Left colon (tissue), 2 donors: Measurements from ENCODE around the gene MCF2L. TPM values are rescaled to one million over a fixed set of nuclear protein-coding genes. Genes with fewer than 3 reads are reported as not detected.
A peak's percentile ranks its signal among the peaks of the same experiment; 100 is the strongest.

Experiments used
- ATAC-seq: fragments of 200-7000 bp; cut with Tn5 transposase; one replicate; pipeline ENCODE4 v1.9.1; 2020; ENCODE audit warnings: mild to moderate bottlenecking, moderate library complexity
- DNase-seq, 2 donors: peaks; one replicate each; pipeline ENCODE4 v3.0.0-alpha.2; 2020
- intact Hi-C, 2 donors: fragments of 100-400 bp; cut with DNase I in 1 of 2; cut with micrococcal nuclease in 1 of 2; formaldehyde crosslinking; loops; one replicate each; pipeline versions ENCODE4 v1.11.2 to v1.14.0; 2022; cut with DNase I, micrococcal nuclease
- total RNA-seq, 2 donors: library from RNA; stranded (reverse); fragmentation: NEBNext Ultra II Directional; extraction: Animal tissue kit (Norgen Biotek cat#: 25700); gene quantifications; one replicate each; pipeline ENCODE4 v1.2.1, GENCODE V29; 2021
- donor health status: DM: no; HTN: no; CAD: no.
- donor health status: DM: yes; HTN: yes; CAD: no.

Gene MCF2L
- total RNA-seq, 2 donors from 2014 or later = 86.9 to 101 TPM

GRCh38 chr13:113034451-113035212, 65.6 kb downstream of the MCF2L start:
- ATAC-seq (peak; percentile 72), DNase-seq (peak in 1 of 2 donors; percentile 31)
- intact Hi-C loops = loop anchor here in 1 of 2 donors (10.0 kb wide), 1 partner anchor 90 kb away; no protein-coding TSS in a partner anchor

- intact Hi-C loops = loop anchor here in 1 of 2 donors (10.0 kb wide), 1 partner anchor 91 kb away; no protein-coding TSS in a partner anchor
- DNase-seq = no peak
- ATAC-seq = no peak
Measured at GRCh38 chr13:113035213-113035800, 66.3 kb downstream of the MCF2L start.

DNA sequence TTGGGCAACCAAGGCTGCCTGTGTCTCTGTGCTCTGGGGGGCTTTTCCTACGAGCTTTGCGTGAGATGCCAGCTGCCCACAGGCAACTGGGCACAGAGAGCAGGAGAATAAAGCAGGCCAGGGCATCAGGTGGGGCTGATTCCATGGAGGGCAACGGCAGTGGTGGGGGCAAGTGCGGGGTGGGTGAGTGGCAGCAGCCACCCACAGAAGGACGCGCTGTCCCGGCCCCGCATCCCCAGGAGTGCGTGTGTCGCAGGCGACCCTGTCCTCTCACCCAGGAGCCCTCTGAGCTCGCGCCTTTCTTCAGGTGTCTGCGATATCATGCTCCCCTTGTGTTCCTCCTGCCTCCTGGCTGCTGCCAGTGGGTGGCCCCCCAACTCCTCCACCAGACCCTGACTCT, 67.4 kb downstream of the MCF2L start:
- ATAC-seq (no peak), DNase-seq (no peak)
- intact Hi-C loops = loop anchor here in 1 of 2 donors (10.0 kb wide), 1 partner anchor 92 kb away; no protein-coding TSS in a partner anchor

DNA sequence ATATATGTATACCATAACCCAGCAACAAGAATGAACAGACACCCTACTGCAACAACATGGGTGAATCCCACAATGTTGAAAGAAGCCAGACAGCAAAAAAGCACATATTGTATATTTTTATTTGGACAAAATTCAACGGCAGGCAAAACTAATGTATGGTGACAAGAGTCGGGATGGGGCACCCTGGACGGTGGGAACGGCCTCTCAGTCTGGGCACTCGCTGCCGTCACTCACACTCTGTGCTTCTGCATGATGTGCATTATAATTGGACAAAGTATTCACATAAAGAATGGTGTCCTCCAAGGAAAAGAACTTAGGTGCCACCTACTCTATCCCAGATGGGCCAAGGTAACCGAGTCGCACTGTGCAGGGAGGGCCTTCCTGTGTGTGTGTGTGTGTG, 71.0 kb downstream of the MCF2L start:
- intact Hi-C loops = no loop called here
- DNase-seq (no peak), ATAC-seq (no peak)

GRCh38 chr13:113040597-113041292, 71.7 kb downstream of the MCF2L start:
- no peak for ATAC-seq
- no peak for DNase-seq
- intact Hi-C loops = no loop called here

- no peak for DNase-seq
- ATAC-seq = no peak
- intact Hi-C loops = no loop called here
Measured at GRCh38 chr13:113041293-113041690, 72.3 kb downstream of the MCF2L start.

- ATAC-seq = no peak
- intact Hi-C loops = no loop called here
- DNase-seq = no peak
Measured at GRCh38 chr13:113041896-113042295, 72.9 kb downstream of the MCF2L start.

DNA sequence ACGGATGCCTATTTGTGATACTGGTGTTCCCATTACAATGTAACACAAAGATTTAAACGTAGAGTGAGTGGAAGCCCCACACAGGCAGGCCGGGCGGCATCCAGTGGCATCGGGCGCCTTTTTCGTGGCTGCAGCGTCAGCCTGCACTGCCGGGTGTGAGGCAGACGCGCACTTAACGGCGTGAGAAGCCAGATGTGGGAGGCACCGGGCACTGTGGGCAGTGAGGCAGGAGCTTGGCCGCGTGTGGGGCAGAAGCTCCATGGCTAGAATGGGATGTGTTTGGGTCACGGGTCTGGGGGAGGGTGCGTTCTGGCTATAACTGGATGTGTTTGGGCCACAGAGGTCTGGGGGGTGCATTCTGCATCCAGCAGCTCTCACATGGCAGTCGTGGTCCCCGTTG, 73.4 kb downstream of the MCF2L start:
- DNase-seq (no peak), ATAC-seq (no peak)
- intact Hi-C loops = no loop called here

GRCh38 chr13:113043001-113043630, 74.1 kb downstream of the MCF2L start:
- no peak for ATAC-seq
- intact Hi-C loops = no loop called here

GRCh38 chr13:113043931-113044330, 74.9 kb downstream of the MCF2L start:
- no peak for DNase-seq
- no peak for ATAC-seq
- intact Hi-C loops = no loop called here

More at GRCh38 chr13:113043001-113043630, 74.1 kb downstream of the MCF2L start:
- DNase-seq = no peak

GRCh38 chr13:113044391-113045114, 75.5 kb downstream of the MCF2L start:
- ATAC-seq (no peak), DNase-seq (no peak)
- intact Hi-C loops = no loop called here

DNA sequence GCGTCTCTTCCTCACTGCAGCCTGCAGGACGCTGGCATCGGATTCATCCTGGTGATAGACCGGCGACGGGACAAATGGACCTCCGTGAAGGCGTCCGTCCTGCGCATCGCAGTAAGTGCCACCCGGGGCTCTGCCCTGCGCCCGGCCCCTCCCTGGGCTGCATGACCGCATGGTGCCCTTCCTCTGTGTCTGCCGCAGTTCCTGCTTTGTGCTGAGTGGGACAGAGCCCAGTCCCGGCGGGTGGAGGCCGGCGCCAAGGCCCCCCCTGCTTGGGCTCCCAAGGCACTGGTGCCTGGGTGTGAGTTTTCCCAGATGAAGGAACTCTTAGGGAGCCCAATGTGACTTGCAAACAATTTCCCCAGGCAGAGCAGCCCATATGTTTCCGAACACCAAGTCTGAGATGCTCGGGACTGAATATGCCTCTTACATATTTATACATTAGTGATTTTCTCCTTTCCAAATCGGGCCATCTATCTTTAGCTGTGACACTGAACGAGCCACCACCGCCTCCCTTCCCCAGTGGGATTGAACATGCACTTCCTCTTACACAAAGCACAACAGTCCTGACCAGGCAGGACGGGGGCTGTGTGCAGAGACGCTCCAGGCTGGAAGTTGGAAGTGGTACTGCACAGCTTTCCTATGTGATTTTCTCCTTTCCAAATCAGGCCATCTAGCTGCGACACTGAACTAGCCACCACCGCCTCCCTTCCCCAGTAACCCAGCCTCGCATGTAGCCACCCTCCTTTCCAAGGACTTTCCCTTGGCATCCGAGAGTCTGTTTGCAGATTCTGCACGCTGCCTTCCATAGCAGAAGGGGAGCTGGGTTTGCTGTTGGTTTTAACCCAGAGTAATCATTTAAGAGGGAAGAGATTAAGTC, 76.5 kb downstream of the MCF2L start:
- no peak for DNase-seq
- ATAC-seq = no peak
- intact Hi-C loops = no loop called here

DNA sequence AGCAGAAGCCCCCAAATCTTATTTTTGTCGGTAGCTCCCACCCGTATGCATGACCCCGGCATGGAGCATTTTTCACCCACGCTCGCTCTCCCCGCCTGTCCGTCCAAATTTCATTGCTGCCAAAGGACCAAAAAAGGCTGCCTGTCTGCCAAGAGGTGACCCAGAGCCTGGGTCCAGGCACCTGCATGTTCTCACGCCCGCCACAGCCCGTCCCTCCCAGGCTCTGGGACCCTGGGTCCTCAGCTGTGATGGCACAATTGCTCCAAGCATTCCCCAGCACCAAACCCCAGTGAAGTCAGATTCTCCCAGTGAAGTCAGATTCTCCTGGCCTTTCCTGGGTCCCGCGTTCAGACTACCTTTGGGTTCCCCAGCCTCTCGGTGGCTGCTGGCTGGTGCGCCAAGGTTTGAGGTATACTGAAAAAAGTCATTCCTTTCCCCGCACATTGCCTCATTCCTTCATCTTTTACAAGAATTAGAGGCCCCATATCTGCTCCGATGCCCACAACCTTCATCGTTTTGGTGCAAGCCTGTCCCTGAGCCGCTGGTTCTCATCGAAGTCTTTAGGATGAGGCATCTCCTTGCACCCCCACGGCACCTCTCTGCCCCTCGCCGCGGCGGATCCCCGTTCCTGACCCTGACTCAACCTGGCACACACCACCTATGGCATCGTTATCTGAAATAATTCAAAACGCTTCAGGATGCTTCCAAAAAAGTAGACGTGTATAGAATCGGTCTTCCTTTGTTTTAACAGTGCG, 77.3 kb downstream of the MCF2L start:
- intact Hi-C loops = no loop called here
- DNase-seq (no peak), ATAC-seq (no peak)

- DNase-seq (no peak), ATAC-seq (no peak)
- intact Hi-C loops = no loop called here
Measured at GRCh38 chr13:113046883-113047244, 77.8 kb downstream of the MCF2L start.

- intact Hi-C loops = no loop called here
- ATAC-seq (no peak), DNase-seq (no peak)
Measured at GRCh38 chr13:113047587-113047986, 78.6 kb downstream of the MCF2L start.

DNA sequence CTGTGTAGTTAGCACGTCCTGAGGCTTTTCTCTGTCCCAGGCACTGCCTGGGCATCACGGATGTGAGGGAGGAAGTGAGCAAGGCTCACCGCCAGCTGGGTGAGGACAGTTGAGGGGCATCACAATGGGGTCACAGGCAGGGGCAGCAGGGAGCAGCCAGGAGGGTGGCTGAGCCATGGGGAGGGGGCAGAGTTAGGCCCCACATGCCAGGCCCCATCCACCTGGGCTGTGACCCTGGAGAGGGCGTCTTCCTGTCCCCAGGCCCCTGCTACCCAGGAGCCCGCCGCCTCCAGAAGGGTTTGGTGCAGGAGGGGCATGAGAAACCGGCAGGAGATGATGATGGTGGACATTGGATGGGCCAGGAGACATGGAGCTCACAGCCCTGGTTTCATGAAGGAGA, 79.8 kb downstream of the MCF2L start:
- no peak for ATAC-seq
- DNase-seq = no peak
- intact Hi-C loops = no loop called here

DNA sequence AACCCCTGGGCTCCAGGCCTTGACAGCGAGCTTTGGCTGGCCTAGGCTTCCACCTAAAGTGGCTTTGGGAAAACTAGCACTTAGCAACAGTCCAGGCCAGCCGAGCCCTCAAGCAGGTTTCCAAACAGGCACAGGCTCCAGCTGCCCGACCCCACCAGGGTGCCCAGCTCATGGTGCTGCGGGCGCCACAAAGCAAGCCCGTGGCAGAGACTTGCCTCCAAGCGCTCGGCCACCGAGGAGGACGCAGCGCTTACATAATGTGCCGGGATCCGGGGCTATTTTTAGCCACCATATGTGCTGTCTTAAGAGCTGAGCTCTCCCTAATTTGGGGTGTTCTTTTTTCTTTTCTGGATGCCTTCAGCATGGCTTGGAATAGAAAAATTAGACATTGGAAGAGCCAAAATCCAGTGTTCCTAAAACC, 80.5 kb downstream of the MCF2L start:
- intact Hi-C loops = no loop called here
- ATAC-seq (no peak), DNase-seq (no peak)
